NCI-H524 treated with DMSO at 0.1 percent for 48 hours (cell line): ENCODE results near the gene FAM32A.
A peak's percentile ranks its signal among the peaks of the same experiment; 100 is the strongest.
"Not testable (repeated sequence)": the region's sequence is repeated elsewhere in the genome, so short reads cannot be mapped to it uniquely, and the experiment has no call there.

Source experiments
- DNase-seq: peaks from one replicate; lab custom pipeline; 2025; lab: John Stamatoyannopoulos, UW

FAM32A gene

DNA sequence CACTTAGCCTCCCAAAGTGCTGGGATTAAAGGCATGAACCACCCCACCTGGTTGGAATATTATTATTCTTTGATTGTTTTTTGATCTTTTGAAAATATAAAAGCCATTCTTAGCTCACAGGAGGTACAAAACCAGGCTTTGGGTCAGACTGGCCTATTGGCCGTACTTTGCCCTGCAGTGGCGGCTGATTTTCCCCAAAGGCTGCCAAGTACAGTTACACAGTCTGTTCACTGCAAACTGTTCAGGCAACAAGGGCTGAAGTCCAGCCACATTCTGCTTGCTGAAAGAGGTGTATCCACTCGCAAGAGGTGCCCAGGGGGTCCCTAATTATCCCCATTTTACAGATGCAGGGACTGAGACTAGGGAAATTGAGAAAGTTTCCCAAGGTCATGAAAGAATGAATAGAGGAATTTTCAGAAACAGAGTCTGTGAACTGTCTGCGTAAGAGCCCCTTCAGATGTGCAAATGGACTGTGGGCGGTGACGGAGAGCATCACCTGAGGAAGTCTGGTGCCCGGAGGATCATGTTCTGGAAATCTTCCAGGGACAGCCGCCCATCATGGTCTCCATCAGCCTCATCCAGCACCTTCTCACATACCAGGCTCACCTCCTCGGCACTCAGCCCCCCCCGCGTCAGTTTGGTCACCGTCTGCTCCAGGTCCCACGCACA is 20.9 kb upstream of the FAM32A start:
- DNase-seq = no peak

DNA sequence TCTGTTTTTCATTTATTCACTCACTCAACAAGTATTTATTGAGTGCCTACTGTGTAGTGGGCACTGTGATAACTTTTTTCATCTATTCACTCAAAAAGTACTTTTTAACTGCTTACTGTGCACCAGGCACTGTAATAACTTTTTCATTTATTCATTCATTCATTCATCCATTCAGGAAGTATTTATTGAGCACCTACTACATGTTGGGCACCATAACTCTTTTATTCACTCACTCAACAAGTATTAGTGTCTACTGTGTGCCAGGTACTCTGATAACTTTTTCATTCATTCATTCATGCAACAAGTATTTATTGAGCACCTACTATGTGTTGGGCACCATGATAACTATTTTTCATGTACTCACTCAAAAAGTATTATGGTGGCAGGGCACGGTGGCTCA is 18.8 kb upstream of the FAM32A start:
- DNase-seq = no peak

DNA sequence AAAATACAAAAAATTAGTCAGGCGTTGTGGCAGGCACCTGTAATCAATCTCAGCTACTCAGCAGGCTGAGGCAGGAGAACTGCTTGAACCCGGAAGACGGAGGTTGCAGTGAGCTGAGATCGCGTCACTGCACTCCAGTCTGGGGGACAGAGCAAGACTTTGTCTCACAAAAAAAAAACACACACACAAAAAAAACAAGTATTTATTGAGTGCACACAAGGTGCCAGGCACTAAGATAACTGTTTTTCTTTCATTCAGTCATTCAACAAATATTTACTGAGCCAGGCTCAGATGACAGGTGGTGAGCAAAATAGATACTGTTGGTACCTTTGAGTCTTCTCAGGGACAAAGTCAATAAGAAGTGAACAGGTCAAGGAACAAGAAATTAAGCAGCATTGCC is 18.2 kb upstream of the FAM32A start:
- no peak for DNase-seq

DNA sequence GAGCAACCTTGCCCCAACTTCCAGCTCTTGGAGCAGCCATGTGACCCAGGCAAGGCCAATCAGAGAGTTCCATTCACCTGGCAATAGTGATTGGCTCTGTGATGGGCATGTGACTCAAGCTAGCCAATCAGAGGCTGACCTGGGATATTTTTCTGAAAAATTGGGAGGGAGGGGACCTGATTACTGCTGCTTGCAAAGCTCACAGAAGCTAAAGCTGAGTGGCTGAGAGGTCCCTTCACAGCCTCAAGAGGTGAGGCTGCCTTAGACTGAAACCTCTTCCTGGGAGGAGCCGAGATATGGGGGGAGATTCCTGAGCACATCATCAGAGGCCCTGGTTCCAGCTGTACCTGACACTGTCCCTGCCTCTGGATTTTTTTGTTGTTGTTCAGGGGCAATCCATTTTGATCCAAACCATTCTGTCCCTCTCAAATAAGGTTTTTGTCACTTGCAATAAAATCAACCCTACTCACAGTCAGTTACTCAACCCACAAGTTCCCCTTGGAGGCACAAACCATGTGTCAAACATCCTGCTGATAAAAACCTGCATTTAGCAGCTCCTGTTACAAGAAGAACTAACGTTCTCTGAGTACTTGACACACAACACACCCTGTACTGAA is 16.6 kb upstream of the FAM32A start:
- DNase-seq = no peak

DNA sequence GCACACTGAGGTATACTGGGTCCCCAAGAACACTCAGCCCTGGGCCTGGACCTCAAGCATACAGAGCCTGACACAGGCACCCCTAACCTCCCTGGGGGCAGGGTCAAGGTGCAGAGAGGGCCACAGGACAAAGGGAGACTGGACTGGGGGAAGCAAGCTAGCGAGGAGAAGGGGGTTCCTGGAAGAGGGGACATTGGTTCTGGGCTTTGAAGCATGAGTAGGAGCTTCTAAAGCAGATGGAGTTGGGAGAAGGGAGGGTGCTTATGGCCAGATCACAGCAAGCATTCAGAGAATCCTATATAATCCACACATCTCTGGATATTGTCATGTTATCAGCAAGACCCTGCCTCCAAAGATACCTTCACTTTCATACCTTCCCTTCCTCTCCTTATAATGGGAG is 15.1 kb upstream of the FAM32A start:
- DNase-seq = no peak

DNA sequence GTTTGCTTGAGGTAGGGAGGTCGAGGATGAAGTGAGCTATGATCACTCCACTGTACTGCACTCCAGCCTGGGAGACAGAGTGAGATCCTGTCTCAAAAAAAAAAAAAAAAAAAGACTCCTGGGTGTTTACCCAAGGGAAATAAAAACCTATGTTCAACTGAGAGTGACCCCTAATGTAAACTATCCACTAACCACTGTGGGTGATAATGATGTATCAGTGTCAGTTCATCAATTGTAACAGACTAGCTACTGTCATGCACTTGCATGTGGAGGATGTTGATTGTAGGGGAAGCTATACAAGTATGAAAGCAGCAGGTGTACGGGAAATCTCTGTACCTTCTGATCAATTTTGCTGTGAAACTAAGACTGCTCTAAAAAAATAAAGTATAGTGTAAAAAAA is 9.3 kb upstream of the FAM32A start:
- DNase-seq = no peak

DNA sequence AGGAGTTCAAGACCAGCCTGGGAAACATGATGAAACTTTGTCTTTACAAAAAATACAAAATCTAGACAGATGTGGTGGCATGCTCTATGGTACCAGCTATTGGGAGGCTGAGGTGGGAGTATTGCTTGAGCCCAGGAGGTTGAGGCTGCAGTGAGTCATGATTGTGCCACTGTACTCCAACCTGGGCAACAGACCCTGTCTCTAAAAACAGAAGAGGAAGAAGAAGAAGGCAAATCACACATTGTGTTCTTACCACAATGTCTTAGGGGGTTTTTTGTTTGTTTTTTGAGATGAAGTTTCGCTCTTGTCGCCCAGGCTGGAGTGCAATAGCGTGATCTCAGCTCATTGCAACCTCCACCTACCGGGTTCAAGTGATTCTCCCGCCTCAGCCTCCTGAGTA is 6.3 kb upstream of the FAM32A start:
- DNase-seq = not testable (repeated sequence)

DNA sequence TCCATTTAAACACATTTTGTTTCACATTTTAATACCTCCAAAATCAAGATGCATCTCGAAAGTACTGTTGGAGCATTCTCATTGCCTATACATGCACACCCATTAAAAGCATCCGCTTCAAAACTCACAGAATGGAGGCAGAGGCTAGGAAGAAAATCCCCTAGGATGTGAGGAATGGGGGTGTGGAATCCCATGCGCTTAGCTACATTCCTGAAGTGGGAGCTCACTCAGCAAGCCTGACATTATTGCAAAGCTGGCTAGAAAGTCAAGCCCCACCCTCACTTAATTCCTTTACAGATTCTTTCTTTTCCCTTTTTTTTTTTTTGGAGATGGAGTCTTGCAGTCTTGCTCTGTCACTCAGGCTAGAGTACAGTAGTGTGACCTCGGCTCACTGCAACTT is 4.6 kb upstream of the FAM32A start:
- DNase-seq = no peak

DNA sequence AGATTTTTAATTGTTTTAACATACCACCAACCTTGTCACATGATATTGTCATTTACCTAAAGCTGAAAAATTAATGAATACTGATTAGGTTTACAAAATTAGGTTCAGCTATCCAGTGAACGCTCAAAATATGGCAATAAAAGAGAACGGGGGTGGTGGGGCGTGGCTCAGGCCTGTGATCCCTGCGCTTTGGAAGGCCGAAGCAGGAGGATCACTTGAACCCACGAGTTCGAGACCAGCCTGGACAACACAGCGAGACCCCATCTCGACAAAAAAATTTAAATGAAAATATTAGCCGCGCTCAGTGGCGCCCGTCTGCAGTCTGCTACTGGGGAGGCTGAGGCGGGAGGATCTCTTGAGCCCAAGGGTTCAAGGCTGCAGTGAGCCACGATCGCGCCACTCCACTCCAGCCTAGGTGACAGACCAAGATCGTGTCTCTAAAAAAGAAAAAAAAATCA is 516 bp upstream of the FAM32A start:
- DNase-seq = no peak

DNA sequence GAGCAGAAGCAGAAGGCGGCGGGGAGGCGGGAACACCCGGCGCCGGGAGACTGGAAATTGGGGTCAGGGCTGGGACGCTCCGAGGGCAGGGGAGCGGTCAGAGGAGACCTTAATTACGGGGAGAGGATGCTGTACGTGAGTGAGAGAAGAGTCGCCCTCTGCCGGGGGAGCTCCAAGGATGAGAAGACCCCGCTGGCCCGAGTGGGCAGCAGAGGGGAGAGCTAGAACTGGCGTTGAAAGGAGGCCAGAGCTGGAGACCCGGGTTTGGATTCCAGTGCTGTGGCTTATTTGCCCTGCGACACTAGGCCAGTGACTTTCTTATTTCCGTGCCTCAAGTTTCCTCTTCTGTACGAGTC is 536 bp downstream of the FAM32A start:
- DNase-seq = no peak

DNA sequence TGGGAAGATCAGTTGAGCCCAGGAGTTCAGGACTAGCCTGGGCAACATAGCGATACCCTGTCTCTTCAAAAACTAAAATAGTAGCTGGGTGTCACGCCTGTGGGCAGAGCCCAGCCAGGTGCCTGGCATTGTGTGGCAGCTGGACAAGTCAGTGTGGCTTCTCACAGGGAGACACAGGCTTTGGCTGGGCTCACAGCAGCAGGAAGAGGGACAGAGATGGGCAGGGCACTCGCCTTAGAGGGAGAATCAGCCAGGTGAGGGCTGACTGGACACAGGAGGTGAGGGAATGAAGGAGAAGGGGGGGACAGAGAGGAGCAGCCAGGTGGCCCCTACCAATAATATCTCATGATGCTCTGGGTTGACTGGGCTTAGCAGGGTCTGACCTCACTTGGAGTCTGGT is 3.3 kb downstream of the FAM32A start:
- DNase-seq = no peak

DNA sequence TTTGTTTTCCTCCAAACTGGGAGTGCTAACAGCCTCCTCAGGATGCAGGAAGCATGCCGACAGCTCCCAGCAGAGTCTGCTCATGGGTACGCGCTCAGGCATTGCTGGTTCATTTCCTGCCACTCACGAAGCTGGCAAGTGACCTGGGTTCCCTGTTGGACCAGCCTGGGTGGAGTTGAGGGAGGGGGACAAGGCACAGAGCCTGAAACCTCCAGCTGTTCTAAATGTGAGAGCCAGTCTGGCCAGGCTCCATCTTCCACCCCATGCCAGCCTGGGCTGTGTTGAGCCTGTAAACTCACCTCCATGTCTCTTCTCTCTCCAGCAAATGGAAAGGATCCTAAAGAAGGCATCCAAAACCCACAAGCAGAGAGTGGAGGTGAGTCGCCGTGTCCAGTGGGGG is 5.0 kb downstream of the FAM32A start:
- no peak for DNase-seq

DNA sequence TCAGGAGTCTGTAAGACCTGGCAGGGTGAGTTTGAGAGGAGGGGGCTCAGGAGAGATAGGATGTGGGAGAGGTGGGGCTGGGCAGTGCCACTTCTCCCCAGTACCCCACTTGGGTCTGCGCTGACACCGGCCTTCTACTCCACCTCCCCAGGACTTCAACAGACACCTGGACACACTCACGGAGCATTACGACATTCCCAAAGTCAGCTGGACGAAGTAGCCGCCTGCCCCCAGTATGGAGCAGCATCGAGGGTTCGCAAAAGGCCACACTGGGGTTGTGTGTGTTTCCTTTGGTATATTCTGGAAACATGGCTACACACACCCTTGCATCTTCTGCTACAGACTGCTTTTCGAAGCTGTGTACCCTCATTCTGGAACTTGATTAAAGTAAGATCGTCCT is 5.5 kb downstream of the FAM32A start:
- no peak for DNase-seq

DNA sequence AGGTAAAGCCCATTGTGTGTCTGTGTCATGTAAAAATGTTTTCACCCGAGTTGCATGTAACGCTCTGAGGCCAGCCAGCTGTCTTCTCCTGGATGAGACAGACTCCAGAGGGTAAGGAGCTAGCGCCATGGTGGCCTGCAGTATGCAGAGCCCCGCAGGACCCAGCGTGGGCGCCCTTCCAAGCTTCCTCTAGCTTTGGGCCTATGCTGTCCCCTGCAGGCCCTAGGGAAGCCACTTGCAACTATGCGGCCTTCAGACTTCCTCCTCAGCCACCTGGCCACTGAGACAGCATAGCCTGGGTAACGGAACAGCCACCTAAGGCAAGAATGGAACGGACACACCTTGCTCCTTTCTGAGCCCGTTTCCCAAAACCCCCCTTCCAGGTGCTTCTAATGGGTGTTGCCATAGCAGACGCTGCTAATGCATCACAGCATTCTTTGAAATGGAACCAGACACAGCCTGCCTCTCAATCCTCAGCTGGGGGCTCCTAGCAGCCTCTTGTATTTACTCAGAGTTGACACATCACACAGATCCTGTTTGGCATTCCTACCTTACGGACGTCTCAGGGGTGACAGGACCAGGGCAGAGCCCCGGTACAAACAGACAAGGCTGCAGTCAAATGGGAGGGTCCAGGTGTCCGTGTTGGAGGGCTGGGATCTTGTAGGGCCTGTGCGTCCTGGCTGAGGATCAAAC is 6.2 kb downstream of the FAM32A start:
- no peak for DNase-seq

DNA sequence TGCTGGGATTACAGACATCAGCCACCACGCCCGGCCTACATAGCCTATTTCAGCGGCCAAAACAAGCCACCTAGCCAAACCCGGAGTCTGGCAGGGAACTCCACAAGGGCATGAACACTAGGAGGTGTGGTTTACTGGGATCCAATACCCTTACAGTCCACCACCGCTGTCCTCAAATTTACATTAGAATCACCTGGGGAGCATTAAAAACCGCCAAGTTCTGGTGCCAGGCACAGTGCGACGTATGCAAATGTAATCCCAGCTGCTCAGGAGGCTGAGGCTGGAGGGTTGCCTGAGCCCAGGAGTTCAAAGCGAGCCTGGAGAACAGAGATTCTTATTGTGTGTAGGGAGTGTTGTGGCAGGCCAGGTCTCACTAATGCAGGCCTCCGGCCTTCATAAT is 8.3 kb downstream of the FAM32A start:
- DNase-seq = no peak

DNA sequence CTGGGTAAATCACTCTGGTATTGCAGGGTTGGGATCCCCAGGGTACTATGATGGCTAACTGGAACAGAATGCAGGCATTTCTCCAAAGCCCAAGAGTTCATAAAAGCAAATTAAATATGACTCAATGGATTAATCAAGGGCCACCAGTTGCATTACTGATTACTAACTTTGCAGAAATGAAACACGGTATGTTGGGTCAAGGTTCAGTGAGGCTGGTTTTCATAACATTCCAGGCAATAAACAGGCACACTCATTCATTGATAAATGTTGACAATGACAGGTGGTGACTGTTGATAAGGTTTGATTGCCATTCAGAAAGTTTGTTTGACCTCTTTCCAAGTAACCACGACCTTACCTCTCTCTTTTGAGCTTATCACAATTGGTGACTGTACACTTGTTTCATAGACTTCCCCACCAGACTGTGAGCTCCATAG is 12.0 kb downstream of the FAM32A start:
- DNase-seq = no peak

DNA sequence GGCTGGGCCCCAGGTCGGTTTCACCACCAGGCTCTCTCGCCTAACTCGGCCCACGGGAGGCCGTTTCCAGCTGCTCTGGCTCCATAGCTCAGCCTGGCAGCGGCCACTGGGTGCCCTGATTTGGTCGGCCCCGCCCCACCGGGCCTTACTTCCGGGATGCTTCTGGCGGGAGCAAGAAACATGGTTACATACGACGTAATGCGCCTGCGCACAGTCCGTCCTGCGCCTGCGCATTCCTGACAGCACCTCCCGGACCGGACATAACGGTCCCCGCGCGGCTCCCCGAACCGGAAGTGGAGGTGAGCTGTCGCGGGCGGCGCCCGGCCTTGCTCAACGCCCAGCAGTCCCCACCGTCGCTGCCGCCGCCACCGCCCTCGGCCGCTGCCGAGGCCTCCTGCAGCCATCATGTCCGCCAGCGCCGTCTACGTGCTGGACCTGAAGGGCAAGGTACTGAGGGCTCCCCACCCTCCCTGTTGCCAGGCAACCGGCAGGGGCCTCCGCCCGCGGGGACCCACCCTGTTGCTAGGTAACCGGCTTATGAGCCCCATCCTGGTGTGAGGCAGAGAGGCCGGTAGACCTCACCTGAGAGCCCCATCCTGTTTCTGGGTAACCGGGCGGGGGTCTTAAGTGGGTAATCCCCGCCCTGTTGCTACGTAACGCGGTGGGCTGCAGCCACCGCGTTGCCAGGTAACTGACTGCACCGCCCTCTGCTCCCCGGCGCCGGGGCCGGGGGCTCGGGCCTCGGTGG is 12.6 kb downstream of the FAM32A start, which contains the start of gene AP1M1:
AP1M1 (plus strand) TSS at position 290 of the 748 bp plus-strand sequence; CDS start at position 406, 116 bp downstream.
- DNase-seq = peak; percentile 92

DNA sequence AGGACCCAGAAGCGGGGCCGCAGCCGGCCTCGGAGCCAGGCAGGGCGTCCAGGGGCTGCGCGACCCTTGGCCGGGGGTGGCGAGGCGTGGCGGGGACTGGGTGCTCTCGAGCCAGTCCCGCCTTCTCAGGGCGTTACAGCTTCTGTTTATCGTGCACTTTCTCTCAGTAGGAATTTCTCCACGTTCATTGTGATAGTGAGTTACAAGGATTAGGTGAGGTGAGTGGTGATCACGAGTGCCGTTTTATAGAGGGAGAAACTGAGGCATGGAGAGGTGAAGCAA is 13.1 kb downstream of the FAM32A start:
- DNase-seq = no peak

DNA sequence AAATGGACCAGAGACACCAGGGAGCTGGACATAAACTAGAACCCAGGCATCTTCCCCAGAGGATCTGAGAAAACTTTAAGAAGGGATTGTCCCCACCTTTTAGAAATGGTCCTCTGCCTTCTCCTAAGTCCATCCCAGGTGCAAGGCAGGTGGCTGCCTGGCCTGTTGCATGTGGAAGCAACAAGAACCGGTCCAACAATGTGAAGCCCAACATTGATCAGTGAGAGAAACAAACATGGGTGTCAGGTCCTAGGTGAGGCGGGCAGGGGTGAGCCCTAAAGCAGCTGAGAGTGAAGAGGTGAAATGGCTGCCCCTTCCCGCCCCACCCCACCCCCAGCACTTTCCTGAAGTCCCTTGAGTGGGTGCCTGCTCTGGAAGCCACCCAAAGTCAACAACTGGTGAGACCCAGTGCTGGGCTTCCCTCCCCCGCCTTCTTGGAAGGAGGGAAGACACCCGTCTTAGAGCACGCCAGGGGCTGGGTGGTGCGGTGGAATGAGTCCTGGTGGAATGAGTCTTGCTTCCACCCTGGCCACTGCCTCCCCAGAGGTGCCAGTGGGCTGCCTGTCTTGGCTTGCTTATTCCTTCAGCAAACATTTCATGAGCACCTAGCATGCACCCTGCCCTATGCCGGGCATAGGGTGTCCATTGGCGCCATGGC is 14.2 kb downstream of the FAM32A start:
- no peak for DNase-seq

DNA sequence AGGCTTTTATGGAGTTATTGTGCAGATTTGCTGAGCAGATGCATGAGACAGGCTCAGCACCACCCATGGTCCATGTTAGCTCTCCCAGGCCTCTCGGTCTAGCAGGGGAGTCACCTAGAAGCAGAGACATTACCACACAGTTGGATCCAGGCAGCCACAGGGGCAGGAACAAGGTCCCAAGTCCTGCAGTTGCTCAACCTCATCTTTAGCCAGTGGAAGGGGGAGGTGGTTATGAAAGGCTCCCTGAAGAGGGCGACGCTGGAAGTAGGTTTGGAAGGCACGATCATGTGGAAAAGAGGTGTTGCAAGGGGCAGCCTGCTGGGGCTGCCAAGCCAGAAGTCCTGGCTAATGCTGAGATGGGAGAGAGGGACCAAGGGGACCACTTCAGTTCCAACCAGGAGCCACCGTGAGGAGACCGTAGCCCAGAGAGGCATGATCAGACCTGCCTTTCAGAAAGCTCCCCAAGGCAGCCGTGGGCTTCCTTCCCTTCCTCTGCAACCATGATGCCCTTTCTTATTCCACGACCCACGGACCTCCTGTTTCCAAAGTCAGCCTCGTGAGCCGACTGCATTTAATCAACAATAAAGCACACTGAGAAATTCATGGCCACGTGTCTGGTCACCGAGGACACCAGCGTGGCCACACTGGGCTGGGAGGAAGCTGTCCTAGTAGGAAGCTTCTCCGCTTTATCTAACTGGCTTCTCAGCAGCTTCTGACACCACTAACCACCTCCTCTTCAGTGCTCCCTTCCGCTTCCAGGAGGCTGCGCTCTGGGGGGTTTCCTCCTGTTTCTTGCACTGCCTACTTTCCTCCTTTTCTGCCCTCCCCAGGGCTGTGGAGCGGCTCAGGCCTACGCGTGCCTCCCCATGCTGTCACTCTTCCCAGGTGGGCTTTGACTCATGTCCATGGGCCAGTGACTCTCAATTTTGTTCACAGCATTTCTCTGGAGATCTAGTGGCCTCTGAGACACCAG is 15.1 kb downstream of the FAM32A start:
- no peak for DNase-seq

DNA sequence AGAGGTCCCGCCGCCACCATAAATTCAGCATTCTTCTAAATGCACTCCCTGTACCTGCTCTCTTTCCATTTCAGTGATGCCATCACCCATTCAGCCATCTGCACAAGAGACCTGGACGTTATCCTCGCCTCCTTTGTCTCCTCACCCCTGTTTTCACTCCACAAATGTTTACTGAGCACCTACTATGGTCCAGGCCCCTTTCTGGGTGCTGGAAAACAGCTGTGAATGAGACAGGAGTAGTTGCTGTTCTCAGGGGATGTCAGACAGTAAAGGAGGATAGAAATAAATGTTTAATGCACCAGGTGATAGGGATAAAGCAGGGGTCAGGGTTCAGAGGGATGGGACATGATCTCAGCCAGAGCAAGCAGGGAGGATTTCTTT is 15.8 kb downstream of the FAM32A start:
- no peak for DNase-seq
